HepG2 (cell line): ENCODE data around the gene LRRC10B. TPM values are rescaled to one million over a fixed set of nuclear protein-coding genes. Genes with fewer than 3 reads are reported as not detected.
A peak's percentile ranks its signal among the peaks of the same experiment; 100 is the strongest.

Experiments
- ATAC-seq: fragments of 200-7000 bp; cut with Tn5 transposase; 3 replicates; pipeline ENCODE4 v1.9.1; 2020; ENCODE audit warnings: mild to moderate bottlenecking, moderate library complexity
- BruUV-seq: library from RNA; stranded (reverse); fragments of 400-500 nt; replicated peaks from 2 replicates; lab custom pipeline; 2021; lab: Mats Ljungman, UMichigan
- CTCF ChIA-PET: fragments of 300-600 bp; formaldehyde crosslinking; extraction: SDS; loops from one replicate; lab custom pipeline; 2021; ENCODE audit warnings: low total read pairs, inconsistent platforms, low intra/inter-chr PET ratio; lab: Yijun Ruan, JAX
- POLR2A ChIA-PET: fragments of 350-600 bp; sonication (Branson Sonifier 250); formaldehyde crosslinking; loops from one replicate; lab custom pipeline; 2020; ENCODE audit warnings: antibody characterized with exemption, inconsistent platforms; lab: Yijun Ruan, JAX
- DNase-seq: peaks from one replicate; pipeline ENCODE4 v3.0.0-alpha.2; 2015; ENCODE audit warnings: low spot score
- FAIRE-seq: peaks from 3 replicates; lab custom pipeline; 2011; peaks lifted over from hg19 to GRCh38; lab: Jason Lieb, UNC
- H2AFZ ChIP-seq: one replicate; pipeline ENCODE4 v1.6.1; 2011; ENCODE audit warnings: low read length, inconsistent platforms
- H3K27ac ChIP-seq: fragments of 300-600 bp; 3 replicates; pipeline ENCODE4 v1.8.0; 2011; ENCODE audit warnings: mixed run types, mild to moderate bottlenecking, mixed read lengths, low read length, inconsistent platforms; ENCODE audit not compliant: insufficient read depth; ENCODE audit errors: extremely low read length
- H3K27me3 ChIP-seq, 2 experiments: fragments of 200-600 bp in 1 of 2; 2 replicates in 1 of 2; 3 replicates in 1 of 2; pipeline versions ENCODE4 v1.6.0 to v1.8.0; 2011; ENCODE audit warnings: low read length in 2 of 2, mild to moderate bottlenecking in 2 of 2, moderate library complexity in 2 of 2, inconsistent platforms in 1 of 2; ENCODE audit not compliant: insufficient read depth in 2 of 2, control insufficient read depth in 1 of 2
- H3K36me3 ChIP-seq, 2 experiments: fragments of 200-600 bp in 1 of 2; replicated peaks in 1 of 2; 2 replicates in 1 of 2; 3 replicates in 1 of 2; pipeline versions ENCODE4 v1.5.1 to v1.8.0; 2011; ENCODE audit warnings: low read length in 2 of 2, inconsistent platforms in 1 of 2; ENCODE audit not compliant: insufficient read depth in 2 of 2, control insufficient read depth in 1 of 2
- H3K4me1 ChIP-seq: 2 replicates; pipeline ENCODE4 v1.5.1; 2012; ENCODE audit warnings: low read length, inconsistent platforms; ENCODE audit not compliant: insufficient read depth
- H3K4me2 ChIP-seq: 2 replicates; pipeline ENCODE4 v1.6.0; 2011; ENCODE audit warnings: low read depth, low read length, inconsistent platforms
- H3K4me3 ChIP-seq, 3 experiments: fragments of 200-600 bp in 1 of 3; sonication (generic), shearing (Covaris generic) in 1 of 3; replicated peaks in 1 of 3; 2 replicates each; pipeline ENCODE4 v1.5.1; 2011 to 2016; ENCODE audit warnings: low read length in 3 of 3, inconsistent platforms in 2 of 3, low read depth in 2 of 3, mild to moderate bottlenecking in 2 of 3, control low read depth in 1 of 3, mixed read lengths in 1 of 3; ENCODE audit not compliant: insufficient read depth in 1 of 3
- H3K79me2 ChIP-seq: one replicate; pipeline ENCODE4 v1.6.1; 2011; ENCODE audit warnings: low read length, inconsistent platforms; ENCODE audit not compliant: insufficient read depth
- H3K9ac ChIP-seq: 2 replicates; pipeline ENCODE4 v1.6.0; 2011; ENCODE audit warnings: mild to moderate bottlenecking, low read depth, low read length, inconsistent platforms; ENCODE audit not compliant: insufficient read depth
- H3K9me3 ChIP-seq: 2 replicates; pipeline ENCODE4 v1.5.1; 2012; ENCODE audit warnings: mild to moderate bottlenecking, low read length
- H4K20me1 ChIP-seq: 2 replicates; pipeline ENCODE4 v1.6.0; 2011; ENCODE audit warnings: inconsistent platforms, mild to moderate bottlenecking, low read length, moderate library complexity; ENCODE audit not compliant: insufficient read depth
- FOXO4 ChIP-seq: sonication (generic); formaldehyde crosslinking; conservative IDR thresholded peaks from 2 replicates; pipeline ENCODE4 v1.8.1; 2023; ENCODE audit warnings: missing genetic modification reagents
- HMG20B ChIP-seq: conservative IDR thresholded peaks from 2 replicates; pipeline ENCODE4 v1.6.1; 2016; ENCODE audit warnings: missing genetic modification reagents, missing compliant biosample characterization
- NCOA2 ChIP-seq: sonication (generic); formaldehyde crosslinking; IDR thresholded peaks from 2 replicates; pipeline ENCODE4 v1.8.0; 2022; ENCODE audit warnings: inconsistent platforms
- NR2F6 ChIP-seq, 2 experiments: IDR thresholded peaks; 2 replicates each; pipeline ENCODE4 v1.6.1; 2016; ENCODE audit warnings: antibody characterized with exemption in 1 of 2, mild to moderate bottlenecking in 1 of 2
- RBM39 ChIP-seq: fragments of 200-400 bp; formaldehyde crosslinking; IDR thresholded peaks from one replicate; pipeline ENCODE4 v1.6.1; 2018; ENCODE audit warnings: antibody characterized with exemption, mild to moderate bottlenecking, low read depth, low read length; ENCODE audit not compliant: poor library complexity, severe bottlenecking
- RFX5 ChIP-seq: IDR thresholded peaks from 2 replicates; pipeline ENCODE4 v1.6.1; 2011; ENCODE audit warnings: low read depth, low read length, improper control_type of control experiment
- TFE3 ChIP-seq: IDR thresholded peaks from 2 replicates; pipeline ENCODE4 v1.6.1; 2016
- ZBTB7B ChIP-seq: sonication (generic); formaldehyde crosslinking; IDR thresholded peaks from 2 replicates; pipeline ENCODE4 v1.4.0; 2020; ENCODE audit warnings: missing genetic modification reagents
- whole genome bisulfite sequencing: methylation state at CpG from one replicate; pipeline ENCODE4 v1.1.6; 2017; ENCODE audit warnings: low lambda C conversion rate; 5-methylcytosine and 5-hydroxymethylcytosine counted together
- in situ Hi-C: cut with HindIII; loops from 2 replicates; pipeline ENCODE4 v1.10.0; 2017; ENCODE audit warnings: low pct_unique_long_range_greater_than_20kb; ENCODE audit not compliant: extremely low pct_ligation_motif_present
- intact Hi-C: fragments of 100-400 bp; cut with micrococcal nuclease; formaldehyde crosslinking; loops from one replicate; pipeline ENCODE4 v1.10.0; 2022; ENCODE audit not compliant: unreplicated experiment
- polyA plus RNA-seq, 8 experiments: library from polyadenylated mRNA; depleted of rRNA in 3 of 8; stranded (reverse) in 7 of 8; unstranded in 1 of 8; fragments of >200 nt; fragmentation: Illumina TruSeq in 4 of 8; extraction: Trizol in 4 of 8; gene quantifications; 2 replicates each; pipeline versions ENCODE4 v1.2.1 to v1.2.3, GENCODE V29; 2011 to 2016; ENCODE audit warnings: low read depth in 4 of 8, missing spikeins in 1 of 8, mixed read lengths in 1 of 8; ENCODE audit not compliant: insufficient read depth in 1 of 8
- total RNA-seq, 5 experiments: library from RNA; depleted of rRNA; stranded (reverse); fragments of >200 nt; fragmentation: Illumina TruSeq; extraction: Trizol; gene quantifications; 2 replicates each; pipeline ENCODE4 v1.2.3, GENCODE V29; 2016; ENCODE audit warnings: low read depth in 1 of 5

Gene LRRC10B
- total and polyA plus RNA-seq, 2 of the 13 experiments (the other 11 are each of a cell fraction or from before 2014, with no cell fraction given) = not detected

- no peak for DNase-seq
- TF ChIP-seq FOXO4 (CRISPR knock-in tag) (0 out of 2 replicates have a peak, but pooled peaks have one; percentile 71), HMG20B (CRISPR knock-in tag) (no peak), NCOA2 (no peak), RFX5 (no peak), TFE3 (CRISPR knock-in tag) (no peak), NR2F6 (IDR thresholded peaks at IDR 0.05) (no peak), NR2F6 (CRISPR knock-in tag; IDR thresholded peaks at IDR 0.05) (peak; percentile 29; the same call in 1 of the 2 replicates), ZBTB7B (CRISPR knock-in tag) (no peak), RBM39 (no peak)
- TF ChIP-seq, all 625 proteins: peak for 2
- no peak for FAIRE-seq
- H2AFZ ChIP-seq = no peak overlapping the region
- H3K79me2 ChIP-seq = no peaks in the 10 kb centered on the region
- H4K20me1 ChIP-seq = no peaks in the 10 kb centered on the region
- in situ Hi-C loops = no loop called here
- H3K4me1 ChIP-seq = peaks cover 54% of the 10 kb centered on the region
- H3K9ac ChIP-seq = no peak overlapping the region
- peaks cover 2 to 48% of the 10 kb centered on the region in 2 experiments for H3K27me3 ChIP-seq
- H3K4me3 ChIP-seq = no peak overlapping the region
- ChIA-PET CTCF (no interaction called here), POLR2A (no interaction called here)
- H3K9me3 ChIP-seq = no peaks in the 10 kb centered on the region
- intact Hi-C loops = no loop called here
- H3K27ac ChIP-seq = no peak overlapping the region
- no peaks in the 10 kb centered on the region for H3K36me3 ChIP-seq
- no TSS peak for BruUV-seq
- no peak overlapping the region for H3K4me2 ChIP-seq
- no peak; the same call in 2 of the 3 replicates for ATAC-seq
- 16% methylated on average over 3 of the region's 11 CpGs for WGBS
Observed at GRCh38 chr11:61484541-61484940, 24.0 kb upstream of the LRRC10B start.
